ENCODE measurements around the gene CLASRP. TPM values are rescaled to one million over a fixed set of nuclear protein-coding genes. Genes with fewer than 3 reads are reported as not detected.

Gene CLASRP
- total and polyA plus RNA-seq, 2 of the 8 experiments (the other 6 are each of a cell fraction or from before 2014, with no cell fraction given): 22.3 to 71.7 TPM

- no peak for TF ChIP-seq CHD7 (IDR thresholded peaks at IDR 0.05; ENCODE audit: insufficient replicate concordance, low read length)
- no peak for TF ChIP-seq POU5F1 (IDR thresholded peaks at IDR 0.05; ENCODE audit: low read depth, low read length)
- TF ChIP-seq, protein P1, sequence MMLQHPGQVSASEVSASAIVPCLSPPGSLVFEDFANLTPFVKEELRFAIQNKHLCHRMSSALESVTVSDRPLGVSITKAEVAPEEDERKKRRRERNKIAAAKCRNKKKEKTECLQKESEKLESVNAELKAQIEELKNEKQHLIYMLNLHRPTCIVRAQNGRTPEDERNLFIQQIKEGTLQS (IDR thresholded peaks at IDR 0.05; ENCODE audit: insufficient read depth, low read depth, low read length): no peak
- peak; percentile 80 for TF ChIP-seq ASH2L (IDR thresholded peaks at IDR 0.05; ENCODE audit: low read length)
- TF ChIP-seq CREB1 (IDR thresholded peaks at IDR 0.05): peak; percentile 42; the same call in 1 of the 2 replicates
Measured at GRCh38 chr19:45038931-45039893, at the start of gene CLASRP (continued).

All from H1 (cell line).